Measurements from ENCODE around the gene BOD1L1.

GRCh38 chr4:13528821-13529127 is 98.8 kb downstream of the BOD1L1 start:
- TF ChIP-seq CTCF (conservative IDR thresholded peaks at IDR 0.05; ENCODE audit: low read depth in 2 of 2) = no peak
- TF ChIP-seq EZH2phosphoT487 (IDR thresholded peaks at IDR 0.05; ENCODE audit: unreplicated experiment) = no peak
- no peak for TF ChIP-seq EZH2 (IDR thresholded peaks at IDR 0.05; ENCODE audit: low read depth, unreplicated experiment)
- TF ChIP-seq POLR2AphosphoS5 (IDR thresholded peaks at IDR 0.05; ENCODE audit: low read depth) = no peak
- TF ChIP-seq STAT1 (IDR thresholded peaks at IDR 0.05; ENCODE audit: unreplicated experiment) = no peak
- TF ChIP-seq REST (IDR thresholded peaks at IDR 0.05; ENCODE audit: unreplicated experiment) = no peak
